ENCODE measurements around the gene HGS.

The HGS gene

DNA sequence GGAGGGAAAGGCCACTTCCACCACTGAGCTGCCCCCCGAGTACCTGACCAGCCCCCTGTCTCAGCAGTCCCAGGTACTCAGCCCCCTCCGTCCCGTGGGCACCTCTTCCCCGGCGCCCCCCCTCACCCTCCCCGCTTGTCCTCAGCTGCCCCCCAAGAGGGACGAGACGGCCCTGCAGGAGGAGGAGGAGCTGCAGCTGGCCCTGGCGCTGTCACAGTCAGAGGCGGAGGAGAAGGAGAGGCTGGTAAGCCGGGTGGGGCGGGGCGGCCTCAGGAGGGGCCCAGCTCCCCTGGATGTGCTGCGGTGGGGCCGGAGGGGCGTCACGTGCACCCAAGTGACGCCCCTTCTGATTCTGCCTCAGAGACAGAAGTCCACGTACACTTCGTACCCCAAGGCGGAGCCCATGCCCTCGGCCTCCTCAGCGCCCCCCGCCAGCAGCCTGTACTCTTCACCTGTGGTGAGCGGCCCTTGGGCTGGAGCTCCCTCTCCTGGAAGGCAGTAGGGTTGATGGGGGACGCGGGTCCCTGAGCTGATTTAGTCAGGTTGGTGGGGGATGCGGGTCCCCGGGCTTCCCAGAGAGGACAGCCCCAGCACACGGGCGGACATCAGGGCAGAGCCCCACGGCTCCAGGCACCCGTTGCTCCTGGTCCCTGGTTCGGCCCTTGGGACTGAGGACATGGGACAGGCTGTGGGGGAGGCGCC lies 9.8 kb downstream of the HGS start:
- H3K4me3 ChIP-seq (ENCODE audit: low read depth, low read length) = no peak overlapping the region
- ChIA-PET CTCF (interaction anchor here (0.9 to 1.2 kb wide), 2 partner anchors 9 to 34 kb away, joined by 3 read pairs; partner anchors contain the start of gene HGS), POLR2A (interaction anchor here (1.2 to 1.5 kb wide), 3 partner anchors 9 to 10 kb away, joined by 5 to 6 read pairs (median 5); partner anchors contain the start of genes ARL16, HGS and MRPL12)
- TF ChIP-seq, protein P1, sequence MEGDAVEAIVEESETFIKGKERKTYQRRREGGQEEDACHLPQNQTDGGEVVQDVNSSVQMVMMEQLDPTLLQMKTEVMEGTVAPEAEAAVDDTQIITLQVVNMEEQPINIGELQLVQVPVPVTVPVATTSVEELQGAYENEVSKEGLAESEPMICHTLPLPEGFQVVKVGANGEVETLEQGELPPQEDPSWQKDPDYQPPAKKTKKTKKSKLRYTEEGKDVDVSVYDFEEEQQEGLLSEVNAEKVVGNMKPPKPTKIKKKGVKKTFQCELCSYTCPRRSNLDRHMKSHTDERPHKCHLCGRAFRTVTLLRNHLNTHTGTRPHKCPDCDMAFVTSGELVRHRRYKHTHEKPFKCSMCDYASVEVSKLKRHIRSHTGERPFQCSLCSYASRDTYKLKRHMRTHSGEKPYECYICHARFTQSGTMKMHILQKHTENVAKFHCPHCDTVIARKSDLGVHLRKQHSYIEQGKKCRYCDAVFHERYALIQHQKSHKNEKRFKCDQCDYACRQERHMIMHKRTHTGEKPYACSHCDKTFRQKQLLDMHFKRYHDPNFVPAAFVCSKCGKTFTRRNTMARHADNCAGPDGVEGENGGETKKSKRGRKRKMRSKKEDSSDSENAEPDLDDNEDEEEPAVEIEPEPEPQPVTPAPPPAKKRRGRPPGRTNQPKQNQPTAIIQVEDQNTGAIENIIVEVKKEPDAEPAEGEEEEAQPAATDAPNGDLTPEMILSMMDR (IDR thresholded peaks at IDR 0.05; ENCODE audit: insufficient read depth, low read length, missing control alignments) = no peak
- no peak for DNase-seq (ENCODE audit: low read depth, low spot score)

DNA sequence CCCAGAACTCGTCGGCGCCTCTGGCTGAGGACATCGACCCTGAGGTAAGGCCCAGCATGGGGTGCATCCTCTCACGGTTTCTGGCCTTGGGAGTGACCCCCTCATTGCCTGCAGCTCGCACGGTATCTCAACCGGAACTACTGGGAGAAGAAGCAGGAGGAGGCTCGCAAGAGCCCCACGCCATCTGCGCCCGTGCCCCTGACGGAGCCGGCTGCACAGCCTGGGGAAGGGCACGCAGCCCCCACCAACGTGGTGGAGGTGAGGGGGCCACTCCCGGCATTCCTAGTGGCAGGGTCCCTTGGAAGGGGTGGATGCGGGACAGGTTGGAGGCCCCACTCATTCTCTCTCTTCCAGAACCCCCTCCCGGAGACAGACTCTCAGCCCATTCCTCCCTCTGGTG lies 11.0 kb downstream of the HGS start:
- TF ChIP-seq, protein P1 (IDR thresholded peaks at IDR 0.05; ENCODE audit: insufficient read depth, low read length, missing control alignments) = no peak
- DNase-seq (ENCODE audit: low read depth, low spot score) = no peak
- no peak overlapping the region for H3K4me3 ChIP-seq (ENCODE audit: low read depth, low read length)
- ChIA-PET CTCF (no interaction called here), POLR2A (no interaction called here)

DNA sequence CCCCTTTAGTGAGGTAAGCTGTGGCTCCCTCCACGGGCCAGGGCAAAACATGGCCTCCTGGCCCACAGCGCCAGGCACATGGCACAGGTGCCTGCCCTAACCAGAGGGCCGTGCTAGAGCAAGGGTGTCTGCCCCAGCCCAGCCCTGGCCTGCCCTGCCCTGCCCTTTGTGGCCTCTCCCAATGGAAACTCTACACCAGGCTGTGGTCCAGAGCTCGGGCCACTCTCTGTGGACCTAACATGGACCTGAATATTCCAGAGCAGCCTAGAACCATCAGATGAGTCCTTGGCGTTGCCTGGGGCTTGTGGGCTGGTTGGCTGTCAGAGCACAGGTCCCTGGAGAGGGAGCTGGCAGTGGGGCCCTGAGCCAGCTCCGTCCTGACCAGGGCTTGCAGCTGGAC lies 11.4 kb downstream of the HGS start:
- ChIA-PET POLR2A (interaction anchor here (0.7 to 1.6 kb wide), 2 partner anchors 11 to 29 kb away, joined by 3 to 5 read pairs; partner anchors contain the start of genes CCDC137, HGS and OXLD1), CTCF (no interaction called here)
- TF ChIP-seq, protein P1 (IDR thresholded peaks at IDR 0.05; ENCODE audit: insufficient read depth, low read length, missing control alignments) = no peak
- no peak overlapping the region for H3K4me3 ChIP-seq (ENCODE audit: low read depth, low read length)
- no peak for DNase-seq (ENCODE audit: low read depth, low spot score)

DNA sequence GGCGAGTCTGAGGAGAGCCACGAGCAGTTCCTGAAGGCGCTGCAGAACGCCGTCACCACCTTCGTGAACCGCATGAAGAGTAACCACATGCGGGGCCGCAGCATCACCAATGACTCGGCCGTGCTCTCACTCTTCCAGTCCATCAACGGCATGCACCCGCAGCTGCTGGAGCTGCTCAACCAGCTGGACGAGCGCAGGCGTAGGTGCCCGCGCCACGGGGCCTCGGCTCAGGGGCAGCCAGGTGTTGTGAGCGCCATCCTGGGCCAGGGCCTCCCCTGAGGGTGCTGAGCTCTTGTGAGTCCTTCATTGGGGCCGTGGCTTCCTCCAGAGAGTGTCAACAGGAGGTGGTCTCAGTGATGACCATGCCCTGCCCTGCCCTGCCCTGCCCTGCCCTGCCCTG lies 12.0 kb downstream of the HGS start:
- ChIA-PET POLR2A (interaction anchor here (0.7 to 1.6 kb wide), 2 partner anchors 11 to 29 kb away, joined by 3 to 5 read pairs; partner anchors contain the start of genes CCDC137, HGS and OXLD1), CTCF (no interaction called here)

DNA sequence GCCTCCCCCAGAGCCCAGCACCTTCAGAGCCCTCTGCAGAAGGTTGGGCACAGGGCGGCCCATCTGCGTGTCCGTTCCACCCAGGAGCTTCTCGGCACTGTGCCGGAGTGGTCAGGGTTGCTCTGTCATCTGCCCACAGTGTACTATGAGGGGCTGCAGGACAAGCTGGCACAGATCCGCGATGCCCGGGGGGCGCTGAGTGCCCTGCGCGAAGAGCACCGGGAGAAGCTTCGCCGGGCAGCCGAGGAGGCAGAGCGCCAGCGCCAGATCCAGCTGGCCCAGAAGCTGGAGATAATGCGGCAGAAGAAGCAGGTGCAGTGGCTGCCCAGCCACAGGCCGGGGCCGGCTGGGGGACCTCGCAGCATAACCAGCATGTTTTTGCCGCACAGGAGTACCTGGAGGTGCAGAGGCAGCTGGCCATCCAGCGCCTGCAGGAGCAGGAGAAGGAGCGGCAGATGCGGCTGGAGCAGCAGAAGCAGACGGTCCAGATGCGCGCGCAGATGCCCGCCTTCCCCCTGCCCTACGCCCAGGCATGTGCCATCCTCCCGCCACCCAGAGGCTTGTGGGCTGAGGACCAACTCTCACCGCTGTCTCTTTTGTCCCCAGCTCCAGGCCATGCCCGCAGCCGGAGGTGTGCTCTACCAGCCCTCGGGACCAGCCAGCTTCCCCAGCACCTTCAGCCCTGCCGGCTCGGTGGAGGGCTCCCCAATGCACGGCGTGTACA lies 12.6 kb downstream of the HGS start:
- POLR2A ChIA-PET = interaction anchor here (1.6 kb wide), 1 partner anchor 12 kb away, joined by 5 read pairs; the partner anchor contains the start of gene HGS

More for the DNA sequence above, 12.0 kb downstream of the HGS start:
- DNase-seq (ENCODE audit: low read depth, low spot score) = no peak
- TF ChIP-seq, protein P1 (IDR thresholded peaks at IDR 0.05; ENCODE audit: insufficient read depth, low read length, missing control alignments) = no peak
- no peak overlapping the region for H3K4me3 ChIP-seq (ENCODE audit: low read depth, low read length)

More for the DNA sequence above, 12.6 kb downstream of the HGS start:
- no peak for DNase-seq (ENCODE audit: low read depth, low spot score)
- no peak overlapping the region for H3K4me3 ChIP-seq (ENCODE audit: low read depth, low read length)
- TF ChIP-seq, protein P1 (IDR thresholded peaks at IDR 0.05; ENCODE audit: insufficient read depth, low read length, missing control alignments) = no peak
- CTCF ChIA-PET = no interaction called here

Data from AG04449 (cell line).